Liver (tissue), 3 donors: ENCODE results near the gene ZSWIM1.

Source experiments
- ATF3 ChIP-seq: IDR thresholded peaks from 2 replicates; pipeline ENCODE4 v1.6.1; 2016; ENCODE audit warnings: antibody characterized with exemption
- CTCF ChIP-seq: fragments of 150-350 bp; IDR thresholded peaks from 2 replicates; pipeline ENCODE4 v1.5.1; 2017; ENCODE audit warnings: improper control_type of control experiment, low read depth, low read length; ENCODE audit not compliant: missing input control
- EGR1 ChIP-seq, 2 donors: IDR thresholded peaks; 2 replicates each; pipeline ENCODE4 v1.6.1; 2016 to 2018; ENCODE audit warnings: antibody characterized with exemption in 2 of 2, low read depth in 2 of 2
- FOXA1 ChIP-seq: IDR thresholded peaks from 2 replicates; pipeline ENCODE4 v1.6.1; 2016; ENCODE audit warnings: antibody characterized with exemption
- GABPA ChIP-seq, 2 donors: IDR thresholded peaks in 1 of 2; conservative IDR thresholded peaks in 1 of 2; 2 replicates each; pipeline ENCODE4 v1.6.1; 2016; ENCODE audit warnings: antibody characterized with exemption in 2 of 2, mild to moderate bottlenecking in 1 of 2, moderate library complexity in 1 of 2
- HNF4A ChIP-seq, 2 donors: conservative IDR thresholded peaks; 2 replicates each; pipeline ENCODE4 v1.6.1; 2016; ENCODE audit warnings: antibody characterized with exemption in 2 of 2, mild to moderate bottlenecking in 2 of 2
- JUND ChIP-seq, 2 donors: IDR thresholded peaks; 2 replicates each; pipeline ENCODE4 v1.6.1; 2016; ENCODE audit warnings: antibody characterized with exemption in 2 of 2
- MAX ChIP-seq: IDR thresholded peaks from 2 replicates; pipeline ENCODE4 v1.6.1; 2016; ENCODE audit warnings: antibody characterized with exemption
- RAD21 ChIP-seq, 2 donors: IDR thresholded peaks; 2 replicates each; pipeline ENCODE4 v1.6.1; 2016; ENCODE audit warnings: antibody characterized with exemption in 2 of 2, mild to moderate bottlenecking in 2 of 2
- REST ChIP-seq: IDR thresholded peaks from 2 replicates; pipeline ENCODE4 v1.6.1; 2016; ENCODE audit warnings: antibody characterized with exemption, mild to moderate bottlenecking
- SP1 ChIP-seq: IDR thresholded peaks from 2 replicates; pipeline ENCODE4 v1.6.1; 2018; ENCODE audit warnings: antibody characterized with exemption, mild to moderate bottlenecking
- TAF1 ChIP-seq: conservative IDR thresholded peaks from 2 replicates; pipeline ENCODE4 v1.6.1; 2016; ENCODE audit warnings: antibody characterized with exemption, mild to moderate bottlenecking
- YY1 ChIP-seq: IDR thresholded peaks from 2 replicates; pipeline ENCODE4 v1.6.1; 2016; ENCODE audit warnings: antibody characterized with exemption, mild to moderate bottlenecking
- ZBTB33 ChIP-seq: IDR thresholded peaks from 2 replicates; pipeline ENCODE4 v1.6.1; 2016; ENCODE audit warnings: antibody characterized with exemption
- donor health status: healthy.
- donor health status: healthy.

- TF ChIP-seq TAF1 = no peak
- TF ChIP-seq CTCF = no peak
- peak; percentile 11 to 30 for TF ChIP-seq RAD21 (IDR thresholded peaks at IDR 0.05)
- peak; percentile 28 for TF ChIP-seq YY1
- peak; percentile 24 for TF ChIP-seq ATF3
- peak; percentile 96 for TF ChIP-seq ZBTB33
- TF ChIP-seq REST = no peak
- no peak for TF ChIP-seq MAX
- no peak for TF ChIP-seq GABPA (IDR thresholded peaks at IDR 0.05 in 1 of 2, conservative IDR thresholded peaks at IDR 0.05 in 1 of 2)
- no peak for TF ChIP-seq EGR1 (IDR thresholded peaks at IDR 0.05; ENCODE audit: low read depth in 2 of 2)
- no peak for TF ChIP-seq JUND (IDR thresholded peaks at IDR 0.05)
- peak; percentile 51 for TF ChIP-seq SP1
- no peak for TF ChIP-seq FOXA1
- TF ChIP-seq HNF4A (conservative IDR thresholded peaks at IDR 0.05) = no peak
Observed at GRCh38 chr20:45910670-45911485, 29.9 kb downstream of the ZSWIM1 start.
